ENCODE measurements around the gene AHDC1. TPM values are rescaled to one million over a fixed set of nuclear protein-coding genes. Genes with fewer than 3 reads are reported as not detected.

The AHDC1 gene
- total and polyA plus RNA-seq, 9 of the 15 experiments (the other 6 are each of a cell fraction or from before 2014, with no cell fraction given) = 0.21 to 36.4 (median 4.7) TPM

DNA sequence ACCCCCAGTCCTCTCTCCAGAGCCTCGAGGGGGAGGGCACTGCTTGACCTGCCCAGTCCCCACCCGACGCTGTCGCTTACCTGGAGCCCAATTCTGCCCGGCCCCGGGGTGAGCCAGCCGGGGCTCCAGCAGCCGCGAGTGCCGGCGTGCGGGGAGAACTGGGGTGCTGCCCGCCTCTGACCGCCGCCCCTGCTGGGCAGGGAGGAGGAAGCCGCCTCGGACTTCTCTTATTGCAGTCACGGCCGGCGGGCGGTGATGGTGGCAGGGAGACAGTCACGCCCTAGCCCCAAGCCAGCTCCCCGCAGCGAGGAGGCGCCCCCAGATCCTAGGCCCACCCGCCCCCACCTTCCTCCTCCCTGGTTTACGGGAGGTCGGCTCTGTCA is 31.0 kb upstream of the AHDC1 start, which contains the start of gene FGR:
Gene FGR, minus strand, starts transcription at position 201 of the 383 bp plus-strand sequence. CDS start 11,269 bp downstream, outside the sequence.
- Histone ChIP-seq H3K9me1 (ENCODE audit: control insufficient read depth, insufficient read depth, low read length) (no peaks in the 10 kb centered on the region), H3K4me3 (peak within 1 kb of the TSS; percentile 15; the same call in 1 of the 2 replicates), H3K9me3 (replicated peaks; ENCODE audit: control insufficient read depth, insufficient read depth, low read depth, low read length) (no peaks in the 10 kb centered on the region), H2AFZ (ENCODE audit: low read depth, low read length) (peak within 1 kb of the TSS; percentile 37), H3K4me2 (ENCODE audit: insufficient read depth, low read length) (peak within 1 kb of the TSS; percentile 36), H4K20me1 (replicated peaks; ENCODE audit: control insufficient read depth, insufficient read depth, low read length) (no peaks in the 10 kb centered on the region), H3K9ac (ENCODE audit: insufficient read depth in 1 of 2, low read depth in 2 of 2, low read length in 2 of 2) (peak within 1 kb of the TSS in 1 of 2 experiments; percentile 79; a peak in 3 of 4 replicates), H3K27ac (ENCODE audit: extremely low read depth, low read depth, low read length) (no peak within 1 kb of the TSS), H3K4me1 (replicated peaks in 1 of 2; ENCODE audit: control insufficient read depth in 2 of 2, insufficient read depth in 2 of 2, low read length in 2 of 2) (peaks cover 13 to 17% of the 10 kb centered on the region in 2 experiments; a peak in 4 of 5 replicates), H3K79me2 (ENCODE audit: control insufficient read depth, insufficient read depth, low read length) (no peaks in the 10 kb centered on the region), H3K27me3 (ENCODE audit: control insufficient read depth in 2 of 2, insufficient read depth in 2 of 2, low read length in 2 of 2) (peaks cover 3 to 20% of the 10 kb centered on the region in 2 experiments; a peak in 3 of 5 replicates), H3K36me3 (ENCODE audit: control insufficient read depth, insufficient read depth, low read length) (no peaks in the 10 kb centered on the region)
- BruUV-seq (replicated peaks) = no TSS peak
- no peak for ATAC-seq
- in situ Hi-C loops (cut with MboI) = no loop called here
- no peak for FAIRE-seq
- CTCF ChIA-PET (ENCODE audit: low intra/inter-chr PET ratio) = no interaction called here
- TF ChIP-seq, protein P1, sequence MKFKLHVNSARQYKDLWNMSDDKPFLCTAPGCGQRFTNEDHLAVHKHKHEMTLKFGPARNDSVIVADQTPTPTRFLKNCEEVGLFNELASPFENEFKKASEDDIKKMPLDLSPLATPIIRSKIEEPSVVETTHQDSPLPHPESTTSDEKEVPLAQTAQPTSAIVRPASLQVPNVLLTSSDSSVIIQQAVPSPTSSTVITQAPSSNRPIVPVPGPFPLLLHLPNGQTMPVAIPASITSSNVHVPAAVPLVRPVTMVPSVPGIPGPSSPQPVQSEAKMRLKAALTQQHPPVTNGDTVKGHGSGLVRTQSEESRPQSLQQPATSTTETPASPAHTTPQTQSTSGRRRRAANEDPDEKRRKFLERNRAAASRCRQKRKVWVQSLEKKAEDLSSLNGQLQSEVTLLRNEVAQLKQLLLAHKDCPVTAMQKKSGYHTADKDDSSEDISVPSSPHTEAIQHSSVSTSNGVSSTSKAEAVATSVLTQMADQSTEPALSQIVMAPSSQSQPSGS (CRISPR knock-in tag; IDR thresholded peaks at IDR 0.05) = no peak
- TF ChIP-seq, protein P2, sequence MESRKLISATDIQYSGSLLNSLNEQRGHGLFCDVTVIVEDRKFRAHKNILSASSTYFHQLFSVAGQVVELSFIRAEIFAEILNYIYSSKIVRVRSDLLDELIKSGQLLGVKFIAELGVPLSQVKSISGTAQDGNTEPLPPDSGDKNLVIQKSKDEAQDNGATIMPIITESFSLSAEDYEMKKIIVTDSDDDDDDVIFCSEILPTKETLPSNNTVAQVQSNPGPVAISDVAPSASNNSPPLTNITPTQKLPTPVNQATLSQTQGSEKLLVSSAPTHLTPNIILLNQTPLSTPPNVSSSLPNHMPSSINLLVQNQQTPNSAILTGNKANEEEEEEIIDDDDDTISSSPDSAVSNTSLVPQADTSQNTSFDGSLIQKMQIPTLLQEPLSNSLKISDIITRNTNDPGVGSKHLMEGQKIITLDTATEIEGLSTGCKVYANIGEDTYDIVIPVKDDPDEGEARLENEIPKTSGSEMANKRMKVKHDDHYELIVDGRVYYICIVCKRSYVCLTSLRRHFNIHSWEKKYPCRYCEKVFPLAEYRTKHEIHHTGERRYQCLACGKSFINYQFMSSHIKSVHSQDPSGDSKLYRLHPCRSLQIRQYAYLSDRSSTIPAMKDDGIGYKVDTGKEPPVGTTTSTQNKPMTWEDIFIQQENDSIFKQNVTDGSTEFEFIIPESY (CRISPR knock-in tag; IDR thresholded peaks at IDR 0.05) = peak; percentile 20; the same call in 1 of the 2 replicates
- WGBS (ENCODE audit: insufficient coverage, low coverage, missing lambda C conversion rate) = 46% methylated on average over 19 of the region's 28 CpGs
- POLR2A ChIA-PET = interaction anchor here (0.6 to 1.2 kb wide), 2 partner anchors 15 to 332 kb away, joined by 3 to 4 read pairs; no protein-coding TSS in a partner anchor
- intact Hi-C loops (cut with micrococcal nuclease) = no loop called here
- no peak for DNase-seq (ENCODE audit: extremely low read depth in 1 of 4, low spot score in 3 of 4)

All from K562 (cell line).